Activated CD8-positive, alpha-beta T cell treated with anti-CD3 and anti-CD28 coated beads, Interleukin-2, amount 10 ng/mL, durations not matched to agents 7 days and 5 days (primary cell): ENCODE results near the gene SCGB2A2. TPM values are rescaled to one million over a fixed set of nuclear protein-coding genes. Genes with fewer than 3 reads are reported as not detected.

ENCODE experiments used
- ATAC-seq: fragments of 150-1000 bp; cut with Tn5 transposase; one replicate; pipeline ENCODE4 v1.10.0; 2021; ENCODE audit warnings: moderate library complexity
- CTCF ChIA-PET: fragments of 350-600 bp; sonication (Branson Sonifier 250); formaldehyde crosslinking; loops from one replicate; lab custom pipeline; 2021; ENCODE audit warnings: antibody characterized with exemption; lab: Charles Lee
- POLR2A ChIA-PET: fragments of 350-600 bp; sonication (Branson Sonifier 250); formaldehyde crosslinking; loops from one replicate; lab custom pipeline; 2021; ENCODE audit warnings: antibody characterized with exemption; lab: Charles Lee
- DNase-seq: peaks from one replicate; pipeline ENCODE4 v3.0.0-alpha.2; 2020
- H3K27ac Mint-ChIP-seq: one replicate; pipeline ENCODE4 v1.8.0; 2021; ENCODE audit warnings: mild to moderate bottlenecking, mixed read lengths
- H3K27me3 Mint-ChIP-seq: one replicate; pipeline ENCODE4 v1.8.0; 2021; ENCODE audit warnings: low read depth, mixed read lengths
- H3K36me3 Mint-ChIP-seq: one replicate; pipeline ENCODE4 v1.8.0; 2021; ENCODE audit warnings: low read depth, mixed read lengths
- H3K4me1 Mint-ChIP-seq: one replicate; pipeline ENCODE4 v1.8.0; 2021; ENCODE audit warnings: low read depth, mixed read lengths
- H3K4me3 Mint-ChIP-seq: one replicate; pipeline ENCODE4 v1.8.0; 2021; ENCODE audit warnings: mild to moderate bottlenecking, mixed read lengths
- H3K9me3 Mint-ChIP-seq: one replicate; pipeline ENCODE4 v1.8.0; 2022; ENCODE audit warnings: mixed read lengths; ENCODE audit not compliant: insufficient read depth
- total RNA-seq, 2 experiments: library from RNA; stranded (reverse); gene quantifications; one replicate each; pipeline ENCODE4 v1.2.3, GENCODE V29; 2021

Gene SCGB2A2
- total RNA-seq, result not detected

- no peaks in the 10 kb centered on the region for H3K9me3 Mint-ChIP-seq
- ChIA-PET POLR2A (no interaction called here), CTCF (no interaction called here)
- ATAC-seq (no peak), DNase-seq (no peak)
- no peaks in the 10 kb centered on the region for H3K4me1 Mint-ChIP-seq
- no peak within 1 kb of the TSS for H3K27ac Mint-ChIP-seq
- H3K36me3 Mint-ChIP-seq, result no peaks in the 10 kb centered on the region
- peaks cover 8% of the 10 kb centered on the region for H3K27me3 Mint-ChIP-seq
- H3K4me3 Mint-ChIP-seq, result no peak within 1 kb of the TSS
Measured at GRCh38 chr11:62269654-62270278, at the start of gene SCGB2A2. SCGB2A2 (plus strand) TSS chr11:62270158; CDS start chr11:62270217, 59 bp downstream.

GRCh38 chr11:62221498-62221897, 48.5 kb upstream of the SCGB2A2 start:
- H3K27ac Mint-ChIP-seq, result no peak overlapping the region
- H3K4me1 Mint-ChIP-seq, result no peaks in the 10 kb centered on the region
- H3K4me3 Mint-ChIP-seq, result no peak overlapping the region
- DNase-seq (no peak), ATAC-seq (no peak)
- peaks cover 26% of the 10 kb centered on the region for H3K9me3 Mint-ChIP-seq
- peaks cover 16% of the 10 kb centered on the region for H3K27me3 Mint-ChIP-seq
- POLR2A ChIA-PET, result no interaction called here
- CTCF ChIA-PET, result no interaction called here
- peaks cover 6% of the 10 kb centered on the region for H3K36me3 Mint-ChIP-seq

GRCh38 chr11:62223095-62223494, 46.9 kb upstream of the SCGB2A2 start:
- no peak overlapping the region for H3K27ac Mint-ChIP-seq
- H3K27me3 Mint-ChIP-seq, result peaks cover 12% of the 10 kb centered on the region
- peaks cover 6% of the 10 kb centered on the region for H3K36me3 Mint-ChIP-seq
- no peaks in the 10 kb centered on the region for H3K4me1 Mint-ChIP-seq
- DNase-seq, result no peak
- peaks cover 26% of the 10 kb centered on the region for H3K9me3 Mint-ChIP-seq
- ATAC-seq, result no peak
- ChIA-PET CTCF (interaction anchor here (0.9 kb wide), 1 partner anchor 88 kb away, joined by 3 read pairs; no protein-coding TSS in a partner anchor), POLR2A (no interaction called here)
- no peak overlapping the region for H3K4me3 Mint-ChIP-seq

- Mint-ChIP-seq H3K9me3 (no peaks in the 10 kb centered on the region), H3K27me3 (peaks cover 29% of the 10 kb centered on the region)
- no peak for ATAC-seq
Measured at GRCh38 chr11:62233730-62234129, 36.2 kb upstream of the SCGB2A2 start.

GRCh38 chr11:62236187-62236586, 33.8 kb upstream of the SCGB2A2 start:
- DNase-seq (no peak), ATAC-seq (no peak)
- Mint-ChIP-seq H3K9me3 (no peaks in the 10 kb centered on the region), H3K27me3 (peaks cover 31% of the 10 kb centered on the region), H3K27ac (no peak overlapping the region), H3K4me3 (no peak overlapping the region), H3K36me3 (no peaks in the 10 kb centered on the region), H3K4me1 (no peaks in the 10 kb centered on the region)
- CTCF ChIA-PET, result interaction anchor here (1.1 to 1.3 kb wide), 4 partner anchors 19 to 77 kb away, joined by 3 to 4 read pairs (median 4); no protein-coding TSS in a partner anchor
- POLR2A ChIA-PET, result no interaction called here

More at GRCh38 chr11:62233730-62234129, 36.2 kb upstream of the SCGB2A2 start:
- no peak for DNase-seq
- no peak overlapping the region for H3K27ac Mint-ChIP-seq
- no peak overlapping the region for H3K4me3 Mint-ChIP-seq
- ChIA-PET POLR2A (no interaction called here), CTCF (interaction anchor here (0.7 to 1.9 kb wide), 3 partner anchors 9 to 77 kb away, joined by 3 to 4 read pairs (median 3); partner anchors contain the start of gene SCGB1D4)
- no peaks in the 10 kb centered on the region for H3K4me1 Mint-ChIP-seq
- H3K36me3 Mint-ChIP-seq, result no peaks in the 10 kb centered on the region

- no peak for ATAC-seq
- no peak overlapping the region for H3K27ac Mint-ChIP-seq
- DNase-seq, result no peak
- ChIA-PET CTCF (interaction anchor here (0.7 kb wide), 1 partner anchor 73 kb away, joined by 3 read pairs; no protein-coding TSS in a partner anchor), POLR2A (no interaction called here)
- H3K4me3 Mint-ChIP-seq, result no peak overlapping the region
- H3K36me3 Mint-ChIP-seq, result no peaks in the 10 kb centered on the region
- H3K27me3 Mint-ChIP-seq, result peaks cover 32% of the 10 kb centered on the region
- no peaks in the 10 kb centered on the region for H3K4me1 Mint-ChIP-seq
- no peaks in the 10 kb centered on the region for H3K9me3 Mint-ChIP-seq
Measured at GRCh38 chr11:62237499-62237898, 32.5 kb upstream of the SCGB2A2 start.

- ATAC-seq, result no peak
- Mint-ChIP-seq H3K9me3 (no peaks in the 10 kb centered on the region), H3K27me3 (peaks cover 28% of the 10 kb centered on the region), H3K4me3 (no peak overlapping the region), H3K27ac (no peak overlapping the region), H3K4me1 (no peaks in the 10 kb centered on the region), H3K36me3 (no peaks in the 10 kb centered on the region)
- DNase-seq, result no peak
- ChIA-PET CTCF (interaction anchor here (0.6 to 0.7 kb wide), 2 partner anchors 66 to 73 kb away, joined by 3 read pairs; no protein-coding TSS in a partner anchor), POLR2A (no interaction called here)
Measured at GRCh38 chr11:62238151-62238550, 31.8 kb upstream of the SCGB2A2 start.

GRCh38 chr11:62241095-62241494, 28.9 kb upstream of the SCGB2A2 start:
- Mint-ChIP-seq H3K9me3 (no peaks in the 10 kb centered on the region), H3K36me3 (no peaks in the 10 kb centered on the region), H3K27me3 (peaks cover 21% of the 10 kb centered on the region), H3K4me3 (no peak overlapping the region), H3K27ac (no peak overlapping the region), H3K4me1 (no peaks in the 10 kb centered on the region)
- ChIA-PET POLR2A (no interaction called here), CTCF (interaction anchor here (1.3 to 1.5 kb wide), 2 partner anchors 69 to 70 kb away, joined by 3 read pairs; no protein-coding TSS in a partner anchor)
- no peak for DNase-seq
- ATAC-seq, result no peak

- Mint-ChIP-seq H3K36me3 (no peaks in the 10 kb centered on the region), H3K27ac (no peak within 1 kb of the TSS), H3K27me3 (peaks cover 21% of the 10 kb centered on the region), H3K4me1 (no peaks in the 10 kb centered on the region), H3K4me3 (no peak within 1 kb of the TSS), H3K9me3 (no peaks in the 10 kb centered on the region)
- ATAC-seq (no peak), DNase-seq (no peak)
- POLR2A ChIA-PET, result no interaction called here
- CTCF ChIA-PET, result interaction anchor here (1.3 to 1.5 kb wide), 2 partner anchors 69 to 70 kb away, joined by 3 read pairs; no protein-coding TSS in a partner anchor
Measured at GRCh38 chr11:62242021-62242420, 27.9 kb upstream of the SCGB2A2 start, which contains the start of gene SCGB1D2. SCGB1D2 (plus strand) TSS chr11:62242239; CDS start chr11:62242308, 69 bp downstream.

- H3K4me3 Mint-ChIP-seq, result no peak overlapping the region
- DNase-seq (peak; percentile 30), ATAC-seq (peak; percentile 57)
- POLR2A ChIA-PET, result no interaction called here
- peaks cover 4% of the 10 kb centered on the region for H3K9me3 Mint-ChIP-seq
- CTCF ChIA-PET, result no interaction called here
- no peaks in the 10 kb centered on the region for H3K4me1 Mint-ChIP-seq
- H3K27me3 Mint-ChIP-seq, result peaks cover 18% of the 10 kb centered on the region
- H3K27ac Mint-ChIP-seq, result no peak overlapping the region
- H3K36me3 Mint-ChIP-seq, result no peaks in the 10 kb centered on the region
Measured at GRCh38 chr11:62245271-62245753, 24.6 kb upstream of the SCGB2A2 start.

GRCh38 chr11:62251698-62252097, 18.3 kb upstream of the SCGB2A2 start:
- ChIA-PET POLR2A (no interaction called here), CTCF (no interaction called here)
- Mint-ChIP-seq H3K36me3 (peaks cover 3% of the 10 kb centered on the region), H3K4me3 (no peak overlapping the region), H3K27me3 (peaks cover 12% of the 10 kb centered on the region), H3K9me3 (peaks cover 25% of the 10 kb centered on the region), H3K27ac (no peak overlapping the region), H3K4me1 (no peaks in the 10 kb centered on the region)
- DNase-seq (no peak), ATAC-seq (no peak)

GRCh38 chr11:62253999-62254542, 15.9 kb upstream of the SCGB2A2 start:
- CTCF ChIA-PET, result no interaction called here

More at GRCh38 chr11:62253999-62254542, 15.9 kb upstream of the SCGB2A2 start:
- peaks cover 3% of the 10 kb centered on the region for H3K36me3 Mint-ChIP-seq
- H3K27ac Mint-ChIP-seq, result no peak overlapping the region
- POLR2A ChIA-PET, result no interaction called here
- ATAC-seq (no peak), DNase-seq (no peak)
- H3K9me3 Mint-ChIP-seq, result peaks cover 25% of the 10 kb centered on the region
- peaks cover 22% of the 10 kb centered on the region for H3K27me3 Mint-ChIP-seq
- H3K4me3 Mint-ChIP-seq, result no peak overlapping the region
- H3K4me1 Mint-ChIP-seq, result no peaks in the 10 kb centered on the region
